Islet of Langerhans (tissue), 1 donor: Measurements from ENCODE around the gene POLE2.
"Not testable (repeated sequence)": the region's sequence is repeated elsewhere in the genome, so short reads cannot be mapped to it uniquely, and the experiment has no call there.

Source experiments
- FAIRE-seq: peaks from one replicate; lab custom pipeline; 2011; peaks lifted over from hg19 to GRCh38; lab: Jason Lieb, UNC

POLE2 gene

GRCh38 chr14:49619273-49619672 is 68.7 kb downstream of the POLE2 start:
- FAIRE-seq: not testable (repeated sequence)

DNA sequence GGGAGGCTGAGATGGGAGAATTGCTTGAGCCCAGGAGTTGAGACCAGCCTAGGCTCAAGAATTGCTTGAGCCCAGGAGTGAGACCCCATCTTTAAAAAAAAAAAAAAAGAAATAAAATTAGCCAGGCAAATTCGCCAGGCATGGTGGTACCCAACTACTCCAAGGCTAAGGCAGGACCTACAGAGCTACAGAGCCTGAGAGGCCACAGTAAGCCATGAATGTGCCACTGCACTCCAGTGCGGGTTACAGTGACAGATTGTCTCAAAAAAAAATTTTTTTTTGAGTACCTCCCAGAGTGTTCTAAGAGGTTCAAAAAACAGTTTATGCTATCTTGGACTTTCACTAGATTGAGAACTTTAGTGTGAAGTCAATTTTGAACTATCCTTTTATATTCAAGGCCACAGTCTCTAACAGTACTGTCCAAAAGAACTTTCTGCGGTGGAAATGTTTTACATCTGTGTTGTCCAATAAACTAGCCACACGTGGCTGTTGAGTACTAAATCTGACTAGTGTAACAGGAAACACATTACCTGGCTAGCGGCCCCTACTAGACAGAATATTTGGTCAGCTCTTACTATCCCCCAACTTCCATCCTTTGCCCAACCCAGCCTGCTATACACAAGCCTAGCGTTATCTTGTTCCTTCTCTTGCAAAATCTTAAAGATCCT is 70.0 kb downstream of the POLE2 start:
- FAIRE-seq: no peak

- no peak for FAIRE-seq
Observed at GRCh38 chr14:49615776-49616175, 72.2 kb downstream of the POLE2 start.

- FAIRE-seq: no peak
Observed at GRCh38 chr14:49614196-49614595, 73.8 kb downstream of the POLE2 start.

- FAIRE-seq: no peak
Observed at GRCh38 chr14:49612671-49613070, 75.3 kb downstream of the POLE2 start.

DNA sequence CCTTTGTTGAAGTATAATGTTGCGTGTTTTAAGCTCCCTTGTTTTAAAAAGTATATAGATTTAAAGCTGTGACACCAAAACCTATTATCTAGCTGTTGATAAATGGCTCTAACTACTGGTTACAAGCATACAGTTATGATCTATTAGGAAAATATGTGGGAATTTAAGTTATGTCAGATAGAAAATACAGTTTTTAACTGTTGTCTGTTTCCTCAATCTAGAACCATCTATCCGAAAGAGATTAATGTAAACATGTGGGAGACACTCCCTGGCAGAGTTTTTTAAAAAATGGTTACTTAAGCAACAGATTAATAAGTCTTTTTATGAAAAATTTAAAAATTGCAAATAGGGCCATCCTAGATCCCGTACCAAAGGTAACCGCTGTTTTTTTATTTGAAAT is 75.8 kb downstream of the POLE2 start:
- no peak for FAIRE-seq

GRCh38 chr14:49607583-49607982 is 80.4 kb downstream of the POLE2 start:
- no peak for FAIRE-seq

DNA sequence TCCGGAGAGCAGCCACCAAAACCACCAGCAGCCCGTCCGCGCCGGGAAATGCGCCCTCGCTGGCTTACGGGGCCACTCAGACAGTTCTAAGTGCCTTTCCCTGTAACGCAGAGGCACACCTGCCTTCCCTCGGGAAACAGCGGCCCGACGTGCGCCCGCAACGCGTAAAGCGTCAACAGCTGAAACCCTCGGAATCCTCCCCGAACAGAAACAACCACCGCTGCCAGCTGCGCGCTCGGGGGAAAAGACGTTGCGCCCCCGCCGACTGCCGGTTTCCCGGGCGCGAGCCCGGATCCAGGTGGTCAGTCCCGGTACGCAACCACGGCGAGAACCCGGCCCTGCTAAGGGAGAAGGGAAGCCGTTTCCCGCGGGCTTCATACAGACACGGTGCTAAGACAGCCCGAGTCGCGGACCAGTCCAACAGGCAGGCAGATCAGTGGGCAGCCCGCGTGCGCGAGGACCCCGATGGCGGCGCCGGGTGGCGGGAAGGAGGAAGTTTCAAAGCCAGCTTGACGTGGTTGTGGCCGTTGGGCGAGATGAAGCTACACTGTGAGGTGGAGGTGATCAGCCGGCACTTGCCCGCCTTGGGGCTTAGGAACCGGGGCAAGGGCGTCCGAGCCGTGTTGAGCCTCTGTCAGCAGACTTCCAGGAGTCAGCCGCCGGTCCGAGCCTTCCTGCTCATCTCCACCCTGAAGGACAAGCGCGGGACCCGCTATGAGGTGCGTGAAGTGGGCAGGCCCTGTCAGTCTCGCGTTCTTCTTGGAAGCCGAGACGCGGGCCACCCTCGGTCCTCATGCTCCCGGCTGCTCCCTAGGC is 89.3 kb downstream of the POLE2 start, which contains the start of gene LRR1:
LRR1 (plus strand) TSS at position 456 of the 816 bp plus-strand sequence; CDS start at position 537, 81 bp downstream.
- FAIRE-seq: no peak

DNA sequence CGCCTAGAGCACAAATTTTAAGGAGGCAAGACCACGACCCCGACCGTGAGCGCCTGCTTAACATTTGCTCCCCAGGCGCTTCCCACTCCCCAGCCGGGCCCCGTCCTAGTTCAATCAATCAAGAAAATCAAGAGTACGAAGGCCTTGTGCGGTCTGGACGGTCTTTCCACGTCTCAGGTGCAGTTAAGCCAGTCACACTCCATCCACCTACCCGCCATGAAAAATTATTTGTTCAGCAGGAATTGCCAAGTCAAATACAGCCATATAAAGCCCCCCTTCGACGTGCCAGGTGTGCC is 89.9 kb downstream of the POLE2 start:
- FAIRE-seq: no peak

DNA sequence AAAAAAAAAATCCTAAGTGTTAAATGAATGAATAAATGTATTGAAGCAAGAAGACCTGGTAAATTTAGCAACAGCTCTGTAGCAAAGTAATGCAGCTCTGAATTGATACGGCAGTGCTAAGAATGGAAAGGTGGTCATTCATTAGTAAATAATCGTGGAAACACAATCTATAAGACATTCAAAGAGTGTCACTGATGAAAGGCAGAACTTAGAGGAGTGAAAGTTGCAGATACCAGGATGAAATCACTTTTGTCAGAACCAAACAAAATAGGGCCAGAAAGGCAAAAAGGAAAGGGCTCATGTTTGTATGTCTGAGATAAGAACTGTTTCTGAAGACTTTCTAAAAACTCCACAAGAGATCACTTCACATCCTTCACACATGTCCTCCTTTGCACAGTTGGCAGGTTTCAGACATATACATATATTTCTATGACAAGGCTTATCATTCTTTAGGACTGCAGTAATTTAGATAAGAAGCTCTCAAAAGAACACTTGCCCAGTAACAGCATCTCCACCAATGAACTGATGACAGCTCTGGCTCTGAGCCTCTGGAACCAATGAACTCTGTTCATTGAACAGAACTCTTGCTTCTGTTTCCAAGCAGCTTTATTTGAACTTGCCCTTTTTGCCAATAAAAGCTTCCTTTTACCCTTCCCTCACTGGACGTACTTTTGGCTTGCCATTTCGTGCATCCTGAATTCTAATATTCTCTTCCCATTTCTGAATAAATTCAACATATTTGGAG is 93.5 kb downstream of the POLE2 start:
- no peak for FAIRE-seq
